ENCODE data around the gene MPI.
"Not testable (repeated sequence)": the region's sequence is repeated elsewhere in the genome, so short reads cannot be mapped to it uniquely, and the experiment has no call there.

The MPI gene

GRCh38 chr15:74924525-74924924, 34.7 kb downstream of the MPI start:
- in situ Hi-C loops (cut with HindIII; ENCODE audit: low sequenced_read_pairs), result no loop called here

GRCh38 chr15:74928771-74929198, 38.9 kb downstream of the MPI start:
- in situ Hi-C loops (cut with HindIII; ENCODE audit: low sequenced_read_pairs), result no loop called here

GRCh38 chr15:74933573-74933972, 43.7 kb downstream of the MPI start:
- in situ Hi-C loops (cut with HindIII; ENCODE audit: low sequenced_read_pairs), result no loop called here

GRCh38 chr15:74935193-74935592, 45.4 kb downstream of the MPI start:
- in situ Hi-C loops (cut with HindIII; ENCODE audit: low sequenced_read_pairs), result not testable (repeated sequence)

- in situ Hi-C loops (cut with HindIII; ENCODE audit: low sequenced_read_pairs), result no loop called here
These were observed 47.4 kb downstream of the MPI start for GRCh38 chr15:74937272-74937589.

- in situ Hi-C loops (cut with HindIII; ENCODE audit: low sequenced_read_pairs), result no loop called here
These were observed 47.9 kb downstream of the MPI start, which contains the start of gene COX5A for GRCh38 chr15:74937590-74938371. Gene COX5A (minus strand): TSS chr15:74938073. CDS start chr15:74938014, 59 bp downstream.

- in situ Hi-C loops (cut with HindIII; ENCODE audit: low sequenced_read_pairs), result no loop called here
These were observed 60.5 kb downstream of the MPI start for GRCh38 chr15:74950078-74950908.

GRCh38 chr15:74951006-74951405, 61.2 kb downstream of the MPI start:
- in situ Hi-C loops (cut with HindIII; ENCODE audit: low sequenced_read_pairs), result no loop called here
